ENCODE measurements around the gene TEDC1.

TEDC1 gene

DNA sequence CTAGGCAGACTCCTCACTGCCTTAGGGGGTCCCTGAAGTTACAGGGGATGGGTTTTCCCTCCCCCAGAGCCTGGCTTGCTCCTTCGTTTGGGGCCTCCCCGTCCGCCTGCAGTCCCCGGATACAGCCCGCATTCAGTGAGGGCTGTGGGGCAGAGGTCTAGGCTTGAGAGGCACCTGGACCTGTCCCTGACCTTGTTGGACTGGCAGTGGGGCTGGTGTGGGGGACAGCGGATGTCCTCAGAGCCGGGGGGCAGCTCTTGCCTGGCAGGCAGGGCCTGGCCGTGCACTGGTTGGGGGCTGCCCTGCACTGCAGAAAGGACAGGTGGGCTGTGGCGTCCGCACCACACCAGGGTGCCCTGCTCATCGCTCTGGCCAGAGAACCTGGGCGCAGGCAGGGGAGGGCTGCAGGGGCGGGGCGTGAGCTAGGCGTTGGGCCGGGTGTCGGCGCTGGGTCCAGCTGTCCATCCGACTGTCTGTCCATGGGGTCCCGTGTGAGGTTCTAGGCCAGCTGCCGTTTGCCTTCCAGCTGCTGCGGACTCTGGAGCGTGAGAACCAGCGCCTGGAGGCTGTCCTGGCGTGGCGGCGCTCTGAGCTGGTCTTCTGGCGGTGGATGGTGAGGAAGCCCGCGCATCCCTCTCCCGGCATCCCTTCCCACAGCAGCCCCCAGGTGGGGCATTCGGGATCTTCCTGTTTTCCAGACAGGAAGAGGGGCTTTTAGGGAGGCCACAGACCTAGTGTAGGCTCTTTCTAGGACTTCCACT, 6.0 kb downstream of the TEDC1 start:
- DNase-seq (ENCODE audit: insufficient read length) (peak; percentile 23), FAIRE-seq (no peak)
- no peak for TF ChIP-seq POLR2A (IDR thresholded peaks at IDR 0.05; ENCODE audit: low read depth, low read length)
- TF ChIP-seq POLR2AphosphoS5 (IDR thresholded peaks at IDR 0.05; ENCODE audit: low read depth, low read length) = no peak; the same call in 1 of the 2 replicates
- no peak for TF ChIP-seq TAF1 (IDR thresholded peaks at IDR 0.05; ENCODE audit: borderline replicate concordance, low read depth, low read length)

DNA sequence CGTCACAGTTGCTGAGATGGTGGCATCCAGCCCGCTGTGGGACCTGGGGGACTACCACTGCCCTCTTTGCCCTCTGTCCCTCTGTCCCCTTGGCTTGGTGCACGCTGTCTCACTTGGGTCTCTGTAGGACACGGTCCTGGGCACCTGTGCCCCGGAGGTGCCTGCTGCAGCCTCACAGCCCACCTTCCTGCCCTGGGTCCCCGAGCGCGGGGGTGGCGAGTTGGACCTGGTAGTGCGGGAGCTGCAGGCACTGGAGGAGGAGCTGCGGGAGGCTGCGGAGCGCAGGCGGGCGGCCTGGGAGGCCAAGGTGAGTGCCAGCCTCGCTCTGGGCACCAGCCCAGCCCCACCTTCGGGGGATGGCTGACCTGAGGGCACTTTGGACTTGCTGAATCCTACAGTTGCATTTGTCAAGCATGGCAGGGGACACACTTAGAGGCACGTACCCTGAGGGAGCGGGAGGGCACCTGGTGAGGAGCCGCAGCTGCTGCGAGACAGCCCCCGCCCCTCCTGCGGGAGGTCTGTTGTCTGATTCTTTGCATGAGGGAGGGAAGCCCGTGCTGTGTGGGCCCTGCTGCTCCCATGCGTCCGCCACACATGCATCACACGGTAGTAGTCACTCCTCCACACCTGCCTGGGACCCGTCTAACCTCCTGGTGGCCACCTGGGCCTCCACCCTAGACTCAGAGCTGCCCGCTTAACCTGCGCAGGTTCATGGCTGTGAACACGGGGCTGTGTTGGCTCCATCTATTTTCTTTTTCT, 6.8 kb downstream of the TEDC1 start:
- TF ChIP-seq POLR2AphosphoS5 (IDR thresholded peaks at IDR 0.05; ENCODE audit: low read depth, low read length) (no peak), TAF1 (IDR thresholded peaks at IDR 0.05; ENCODE audit: borderline replicate concordance, low read depth, low read length) (no peak), POLR2A (IDR thresholded peaks at IDR 0.05; ENCODE audit: low read depth, low read length) (no peak)
- DNase-seq (ENCODE audit: insufficient read length) = peak; percentile 25
- no peak for FAIRE-seq

DNA sequence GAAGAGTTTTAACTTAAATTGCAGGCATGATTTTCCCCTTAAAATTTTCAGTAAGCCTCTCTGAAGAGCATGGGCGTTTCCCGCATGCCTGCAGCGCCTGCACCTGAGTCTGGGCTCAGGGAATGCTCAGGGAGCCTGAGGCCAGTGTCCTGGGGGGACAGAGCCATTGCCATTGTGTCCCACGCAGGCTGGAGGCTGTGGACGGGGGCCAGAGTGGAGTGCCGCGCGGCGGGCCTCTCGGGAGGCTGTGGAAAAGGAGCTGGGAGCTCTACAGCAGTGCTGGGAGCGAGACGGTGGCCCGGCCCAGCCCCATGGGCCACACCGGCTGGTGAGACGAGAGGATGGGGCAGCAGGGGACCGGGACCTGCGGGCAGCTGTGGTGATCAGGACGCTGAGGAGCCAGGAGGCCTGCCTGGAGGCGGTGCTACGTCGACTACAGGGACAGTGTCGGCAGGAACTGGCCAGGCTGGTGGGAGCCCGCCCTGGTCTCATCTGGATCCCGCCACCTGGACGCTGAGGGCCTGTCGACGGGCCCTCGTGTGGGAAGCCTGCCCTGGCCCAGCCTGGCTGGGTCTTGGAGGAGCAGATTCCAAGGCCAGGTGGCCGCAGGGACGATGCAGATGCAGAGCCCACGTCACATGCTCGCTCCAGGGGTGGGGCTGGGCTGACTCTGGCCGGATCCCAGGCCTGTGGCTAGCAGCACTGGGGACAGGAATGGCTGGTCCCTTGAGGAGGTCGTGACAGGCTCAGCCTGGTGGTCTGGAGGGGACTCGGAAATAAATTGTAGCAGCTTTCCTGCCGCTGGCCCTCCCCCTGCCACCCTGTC, 7.6 kb downstream of the TEDC1 start:
- FAIRE-seq = no peak

DNA sequence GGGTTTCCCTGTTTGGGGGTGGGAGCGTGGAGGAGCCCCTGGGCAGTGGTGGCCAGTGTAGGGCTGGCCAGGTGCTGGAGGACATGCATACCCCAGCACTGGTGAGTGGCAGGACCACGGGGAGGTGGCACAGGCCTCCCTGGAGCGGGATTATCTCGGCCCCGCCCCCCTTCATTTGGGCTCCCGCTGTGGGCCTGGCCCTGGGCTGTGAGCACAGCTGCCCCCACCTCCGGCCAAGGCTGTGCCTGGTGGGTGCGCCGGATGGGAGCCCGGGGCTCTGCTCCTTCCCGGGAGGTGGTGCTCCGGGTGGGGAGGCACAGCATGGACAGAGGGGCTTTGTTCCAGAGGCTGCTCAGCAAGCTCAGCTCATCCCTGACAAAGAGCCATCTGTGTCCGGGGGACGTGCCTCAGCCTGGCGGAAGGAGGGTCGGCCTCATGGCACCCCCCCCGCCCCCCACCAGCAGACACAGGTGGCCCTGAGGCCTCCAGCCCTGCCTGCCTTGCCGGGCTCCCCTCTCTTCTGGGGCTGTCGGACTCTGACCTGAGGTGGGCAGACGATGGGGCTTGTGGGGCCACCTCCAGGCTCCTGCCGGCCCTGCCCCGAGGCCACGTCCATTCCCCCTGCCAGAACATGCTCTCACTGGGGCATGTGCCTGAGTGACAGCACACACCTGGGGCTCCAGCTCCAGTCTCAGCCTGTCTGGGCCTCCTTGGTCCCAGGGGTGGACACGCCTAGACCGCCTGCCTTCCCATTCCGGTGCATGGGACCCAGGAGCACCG, 8.4 kb downstream of the TEDC1 start:
- peak; percentile 22 for DNase-seq (ENCODE audit: insufficient read length)
- TF ChIP-seq POLR2A (IDR thresholded peaks at IDR 0.05; ENCODE audit: low read depth, low read length) = no peak
- TF ChIP-seq POLR2AphosphoS5 (IDR thresholded peaks at IDR 0.05; ENCODE audit: low read depth, low read length) = no peak
- TF ChIP-seq TAF1 (IDR thresholded peaks at IDR 0.05; ENCODE audit: borderline replicate concordance, low read depth, low read length) = no peak
- FAIRE-seq = no peak

More for the DNA sequence above, 7.6 kb downstream of the TEDC1 start:
- peak; percentile 21 for DNase-seq (ENCODE audit: insufficient read length)
- TF ChIP-seq TAF1 (IDR thresholded peaks at IDR 0.05; ENCODE audit: borderline replicate concordance, low read depth, low read length) = no peak
- TF ChIP-seq POLR2AphosphoS5 (IDR thresholded peaks at IDR 0.05; ENCODE audit: low read depth, low read length) = no peak; the same call in 1 of the 2 replicates
- no peak for TF ChIP-seq POLR2A (IDR thresholded peaks at IDR 0.05; ENCODE audit: low read depth, low read length)

DNA sequence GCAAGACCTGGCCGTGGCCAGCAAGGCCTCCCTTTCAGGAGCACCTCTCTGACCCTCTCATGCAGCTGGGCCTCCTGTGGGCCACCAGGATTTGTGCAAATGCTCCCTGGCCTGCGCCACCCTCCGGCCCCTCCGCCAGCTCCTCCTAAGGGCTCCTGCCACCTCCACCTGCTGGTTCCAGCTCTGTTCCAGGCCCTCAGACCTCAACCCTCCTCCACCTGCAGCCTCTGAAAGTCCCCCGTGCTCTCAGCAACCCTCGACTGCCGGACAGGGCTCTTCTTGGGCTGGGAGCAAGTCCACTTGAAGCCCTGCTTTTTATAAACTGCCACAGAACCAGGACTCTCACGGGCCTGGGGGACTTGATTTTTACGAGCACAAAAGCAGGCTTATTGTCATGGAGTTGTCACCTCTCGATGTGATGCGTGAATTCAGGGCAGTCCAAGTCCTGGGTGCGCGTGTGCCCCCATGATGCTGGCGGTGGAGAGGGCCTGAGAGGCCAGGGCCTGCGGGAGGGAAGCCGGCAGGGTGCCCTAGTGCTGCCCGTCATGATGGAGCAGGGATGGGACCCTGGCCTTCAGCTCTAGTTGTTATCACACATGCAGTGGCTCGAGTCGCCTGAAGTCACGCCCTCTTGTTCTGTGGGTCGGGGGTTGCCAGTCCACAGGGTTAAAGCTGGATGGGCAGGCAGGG, 9.1 kb downstream of the TEDC1 start:
- DNase-seq (ENCODE audit: insufficient read length) (peak; percentile 22), FAIRE-seq (no peak)
- TF ChIP-seq POLR2A (IDR thresholded peaks at IDR 0.05; ENCODE audit: low read depth, low read length) (no peak), POLR2AphosphoS5 (IDR thresholded peaks at IDR 0.05; ENCODE audit: low read depth, low read length) (no peak), TAF1 (IDR thresholded peaks at IDR 0.05; ENCODE audit: borderline replicate concordance, low read depth, low read length) (no peak)

DNA sequence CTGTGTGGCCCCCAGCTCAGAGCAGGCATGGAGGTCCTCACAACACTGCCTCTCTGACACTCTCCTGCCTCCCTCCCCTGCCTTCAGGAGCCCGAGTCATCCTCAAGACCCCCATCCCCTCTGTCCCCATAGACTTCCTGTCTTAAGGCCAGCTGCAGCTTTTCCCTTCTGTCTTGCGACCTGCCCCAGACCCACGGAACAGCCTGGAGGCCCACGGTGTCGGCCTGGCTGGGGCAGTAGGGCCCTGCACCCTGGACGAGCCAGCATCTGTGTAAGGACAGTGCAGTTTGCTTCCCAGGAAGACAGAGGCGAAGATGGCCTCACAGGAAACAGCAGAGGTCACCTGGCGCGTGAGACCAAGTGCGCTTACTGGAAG, 9.7 kb downstream of the TEDC1 start:
- no peak for FAIRE-seq
- TF ChIP-seq POLR2A (IDR thresholded peaks at IDR 0.05; ENCODE audit: low read depth, low read length) (no peak), POLR2AphosphoS5 (IDR thresholded peaks at IDR 0.05; ENCODE audit: low read depth, low read length) (no peak), TAF1 (IDR thresholded peaks at IDR 0.05; ENCODE audit: borderline replicate concordance, low read depth, low read length) (no peak)

DNA sequence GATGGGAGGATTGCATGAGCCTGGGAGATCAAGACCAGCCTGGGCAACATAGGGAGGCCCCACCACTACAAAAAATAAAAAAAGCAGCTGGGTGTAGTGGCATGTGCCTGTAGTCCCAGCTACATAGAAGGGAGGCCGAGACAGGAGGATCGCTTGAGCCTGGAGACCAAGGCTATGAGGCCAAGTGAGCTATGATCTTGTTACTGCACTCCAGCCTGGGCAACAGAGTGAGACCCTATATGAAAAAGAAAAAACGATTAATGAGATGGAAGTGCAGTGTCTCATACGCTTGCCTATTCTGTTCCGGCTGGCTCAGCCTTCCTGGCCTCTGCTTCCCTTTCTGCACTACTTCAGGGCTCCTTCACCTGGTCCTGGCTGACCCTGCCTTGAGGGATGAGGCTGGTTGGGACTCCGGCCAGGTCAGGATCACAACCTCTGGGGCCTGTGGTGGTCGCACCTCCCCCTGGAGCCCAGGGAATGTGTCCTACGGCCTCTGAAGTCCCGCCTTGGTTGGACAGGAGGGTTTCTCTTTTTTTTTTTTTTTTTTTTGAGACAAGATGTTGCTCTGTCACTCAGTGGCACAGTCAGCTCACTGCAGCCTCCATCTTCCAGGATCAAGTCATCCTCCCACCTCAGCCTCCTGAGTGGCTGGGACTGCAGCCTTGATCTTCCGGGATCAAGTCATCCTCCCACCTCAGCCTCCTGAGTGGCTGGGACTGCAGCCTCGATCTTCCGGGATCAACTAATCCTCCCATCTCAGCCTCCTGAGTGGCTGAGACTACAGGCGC, 10.7 kb downstream of the TEDC1 start:
- peak; percentile 5 for DNase-seq (ENCODE audit: insufficient read length)

More for the DNA sequence above, 9.7 kb downstream of the TEDC1 start:
- no peak for DNase-seq (ENCODE audit: insufficient read length)

DNA sequence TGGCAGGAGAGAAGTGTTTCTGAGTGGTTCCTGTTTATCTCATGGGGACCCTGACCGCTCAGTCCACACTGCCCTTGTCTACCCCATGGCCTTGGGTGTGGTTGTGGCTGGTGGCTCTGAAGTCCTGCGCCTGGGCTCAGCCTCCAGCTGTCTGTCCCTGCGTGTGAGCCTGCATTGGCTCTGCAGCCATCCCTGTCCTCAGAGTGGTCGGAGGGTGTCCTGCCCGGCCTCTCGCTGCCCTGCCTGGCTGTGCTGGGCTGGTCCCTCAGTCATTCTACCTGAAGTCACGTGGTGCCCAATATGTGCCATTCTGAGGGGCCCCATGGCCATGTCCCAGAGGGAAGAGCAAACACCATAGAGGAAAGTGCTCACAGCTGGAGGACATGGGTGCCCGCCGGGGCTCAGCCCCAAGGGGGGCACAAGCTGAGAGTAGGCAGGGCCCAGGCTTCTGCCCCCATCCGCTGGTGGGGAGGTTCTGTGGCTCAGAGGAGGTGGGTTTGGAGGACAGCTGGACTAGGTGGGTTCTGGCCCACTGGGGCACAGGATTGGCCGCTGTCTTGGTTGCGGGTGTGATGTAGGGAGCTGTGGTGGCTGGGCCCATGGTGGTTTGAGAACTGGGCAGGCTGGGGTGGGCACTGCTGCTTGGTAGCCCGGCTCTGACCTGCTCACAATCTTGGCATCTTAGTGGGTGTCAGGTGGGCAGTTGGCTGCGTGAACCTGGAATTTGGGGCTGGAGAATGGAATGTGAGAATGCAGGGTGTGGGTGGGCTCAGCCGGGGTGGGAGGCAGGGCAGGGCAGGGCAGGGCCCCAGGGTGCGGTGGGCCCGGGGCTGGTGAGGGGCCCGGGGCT, 11.6 kb downstream of the TEDC1 start:
- TF ChIP-seq POLR2AphosphoS5 (IDR thresholded peaks at IDR 0.05; ENCODE audit: low read depth, low read length) (no peak), TAF1 (IDR thresholded peaks at IDR 0.05; ENCODE audit: borderline replicate concordance, low read depth, low read length) (no peak), POLR2A (IDR thresholded peaks at IDR 0.05; ENCODE audit: low read depth, low read length) (no peak)
- FAIRE-seq (no peak), DNase-seq (ENCODE audit: insufficient read length) (peak; percentile 18)

More for the DNA sequence above, 10.7 kb downstream of the TEDC1 start:
- no peak for FAIRE-seq
- TF ChIP-seq POLR2AphosphoS5 (IDR thresholded peaks at IDR 0.05; ENCODE audit: low read depth, low read length) (no peak), TAF1 (IDR thresholded peaks at IDR 0.05; ENCODE audit: borderline replicate concordance, low read depth, low read length) (no peak), POLR2A (IDR thresholded peaks at IDR 0.05; ENCODE audit: low read depth, low read length) (no peak)

DNA sequence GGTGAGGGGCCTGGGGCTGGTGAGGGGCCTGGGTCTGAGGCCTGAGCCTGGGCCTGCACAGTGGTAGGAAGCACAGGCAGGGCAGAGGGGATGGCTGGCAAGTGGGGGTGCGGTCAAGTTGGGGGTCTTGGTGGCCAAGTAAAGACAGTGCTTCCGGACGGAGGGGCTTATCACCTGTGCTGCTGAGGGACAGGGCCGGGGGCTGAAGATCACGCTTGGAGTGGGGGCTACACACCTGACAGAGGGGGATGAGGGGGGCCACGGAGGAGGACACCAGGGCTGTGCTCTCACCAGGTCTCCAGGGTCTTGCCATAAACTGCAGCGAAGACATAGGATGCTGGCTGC, 12.2 kb downstream of the TEDC1 start:
- FAIRE-seq (no peak), DNase-seq (ENCODE audit: insufficient read length) (peak; percentile 21)
- no peak for TF ChIP-seq TAF1 (IDR thresholded peaks at IDR 0.05; ENCODE audit: borderline replicate concordance, low read depth, low read length)
- no peak for TF ChIP-seq POLR2A (IDR thresholded peaks at IDR 0.05; ENCODE audit: low read depth, low read length)
- TF ChIP-seq POLR2AphosphoS5 (IDR thresholded peaks at IDR 0.05; ENCODE audit: low read depth, low read length) = no peak
